ENCODE data around the gene ROR1. TPM values are rescaled to one million over a fixed set of nuclear protein-coding genes. Genes with fewer than 3 reads are reported as not detected.

ROR1 gene
- polyA plus RNA-seq, 6 donors from 2014 or later = 0.36 to 6.2 (median 1.3) TPM

- H3K4me1 Mint-ChIP-seq = no peaks in the 10 kb centered on the region
- ATAC-seq (ENCODE audit: low read depth in 2 of 2) (no peak), DNase-seq (no peak)
- no peaks in the 10 kb centered on the region for H3K27me3 Mint-ChIP-seq
- peaks cover 0 to 4% of the 10 kb centered on the region in 2 donors for H3K36me3 Mint-ChIP-seq
- H3K9me3 Mint-ChIP-seq = no peaks in the 10 kb centered on the region
- no peak overlapping the region for H3K27ac Mint-ChIP-seq
- H3K4me3 Mint-ChIP-seq = no peak overlapping the region
Observed at GRCh38 chr1:63987628-63988024, 213.8 kb downstream of the ROR1 start.

DNA sequence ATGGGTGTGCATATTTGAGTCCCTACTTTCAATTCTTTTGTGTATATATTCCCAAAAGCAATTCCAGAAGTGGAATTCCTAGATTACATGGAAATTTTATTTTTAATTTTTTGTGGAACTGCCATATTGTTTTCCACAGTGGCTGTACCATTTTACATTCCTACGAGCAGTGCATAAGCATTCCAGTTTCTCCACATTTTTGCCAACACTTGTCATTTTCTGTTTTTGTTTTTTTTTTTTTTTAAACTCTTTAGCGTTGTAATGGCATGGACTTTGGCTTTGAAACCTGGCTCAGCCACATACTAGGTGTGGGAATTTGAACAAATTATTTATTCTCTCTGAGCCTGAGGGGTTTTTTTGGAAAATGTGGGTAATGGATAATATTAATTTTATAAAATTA, 215.1 kb downstream of the ROR1 start:
- H3K4me1 Mint-ChIP-seq = no peaks in the 10 kb centered on the region
- H3K4me3 Mint-ChIP-seq = no peak overlapping the region

DNA sequence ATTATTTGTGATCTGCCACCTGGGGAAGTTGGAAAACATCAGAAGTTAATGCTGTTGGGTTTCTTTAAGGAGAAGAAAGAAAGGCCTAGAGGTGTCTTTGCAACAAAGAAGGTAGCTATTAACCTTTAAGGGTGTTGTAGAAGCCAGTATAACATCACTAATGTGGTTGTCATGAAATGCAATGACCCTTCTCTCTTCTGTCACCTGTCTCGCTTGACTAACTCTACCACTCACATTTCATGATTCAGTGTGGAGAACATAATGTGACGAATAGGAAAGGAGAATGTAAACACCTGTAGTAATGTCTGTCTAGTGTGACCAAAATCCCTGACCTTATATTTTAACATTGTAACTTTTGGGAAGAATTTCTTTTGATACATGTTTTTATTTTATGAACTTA, 217.9 kb downstream of the ROR1 start:
- Mint-ChIP-seq H3K27ac (no peak overlapping the region), H3K4me1 (no peaks in the 10 kb centered on the region), H3K27me3 (no peaks in the 10 kb centered on the region), H3K36me3 (peaks cover 0 to 4% of the 10 kb centered on the region in 2 donors), H3K4me3 (no peak overlapping the region), H3K9me3 (no peaks in the 10 kb centered on the region)
- no peak for DNase-seq
- no peak for ATAC-seq (ENCODE audit: low read depth in 2 of 2)

More for the DNA sequence above, 215.1 kb downstream of the ROR1 start:
- ATAC-seq (ENCODE audit: low read depth in 2 of 2) (no peak), DNase-seq (no peak)
- H3K36me3 Mint-ChIP-seq = peaks cover 0 to 4% of the 10 kb centered on the region in 2 donors
- no peaks in the 10 kb centered on the region for H3K27me3 Mint-ChIP-seq
- no peak overlapping the region for H3K27ac Mint-ChIP-seq
- no peaks in the 10 kb centered on the region for H3K9me3 Mint-ChIP-seq

GRCh38 chr1:64000021-64000420, 226.2 kb downstream of the ROR1 start:
- no peaks in the 10 kb centered on the region for H3K36me3 Mint-ChIP-seq
- H3K4me1 Mint-ChIP-seq = no peaks in the 10 kb centered on the region
- DNase-seq (no peak), ATAC-seq (ENCODE audit: low read depth in 2 of 2) (no peak)
- H3K27me3 Mint-ChIP-seq = no peaks in the 10 kb centered on the region
- no peak overlapping the region for H3K4me3 Mint-ChIP-seq
- H3K27ac Mint-ChIP-seq = no peak overlapping the region
- H3K9me3 Mint-ChIP-seq = peaks cover 0 to 7% (median 3%) of the 10 kb centered on the region in 7 donors

- DNase-seq = no peak
- H3K36me3 Mint-ChIP-seq = no peaks in the 10 kb centered on the region
- no peaks in the 10 kb centered on the region for H3K27me3 Mint-ChIP-seq
- H3K4me1 Mint-ChIP-seq = no peaks in the 10 kb centered on the region
- H3K27ac Mint-ChIP-seq = no peak overlapping the region
- ATAC-seq (ENCODE audit: low read depth in 2 of 2) = no peak
- peaks cover 0 to 7% (median 3%) of the 10 kb centered on the region in 7 donors for H3K9me3 Mint-ChIP-seq
- no peak overlapping the region for H3K4me3 Mint-ChIP-seq
Observed at GRCh38 chr1:64001038-64001437, 227.2 kb downstream of the ROR1 start.

- H3K4me1 Mint-ChIP-seq = peaks cover 0 to 6% (median 0%) of the 10 kb centered on the region in 3 donors
- no peak for ATAC-seq (ENCODE audit: low read depth in 2 of 2)
- no peak overlapping the region for H3K4me3 Mint-ChIP-seq
- no peaks in the 10 kb centered on the region for H3K27me3 Mint-ChIP-seq
- no peak overlapping the region for H3K27ac Mint-ChIP-seq
- no peaks in the 10 kb centered on the region for H3K36me3 Mint-ChIP-seq
- peaks cover 0 to 8% (median 3%) of the 10 kb centered on the region in 7 donors for H3K9me3 Mint-ChIP-seq
- no peak for DNase-seq
Observed at GRCh38 chr1:64004451-64005025, 230.7 kb downstream of the ROR1 start.

DNA sequence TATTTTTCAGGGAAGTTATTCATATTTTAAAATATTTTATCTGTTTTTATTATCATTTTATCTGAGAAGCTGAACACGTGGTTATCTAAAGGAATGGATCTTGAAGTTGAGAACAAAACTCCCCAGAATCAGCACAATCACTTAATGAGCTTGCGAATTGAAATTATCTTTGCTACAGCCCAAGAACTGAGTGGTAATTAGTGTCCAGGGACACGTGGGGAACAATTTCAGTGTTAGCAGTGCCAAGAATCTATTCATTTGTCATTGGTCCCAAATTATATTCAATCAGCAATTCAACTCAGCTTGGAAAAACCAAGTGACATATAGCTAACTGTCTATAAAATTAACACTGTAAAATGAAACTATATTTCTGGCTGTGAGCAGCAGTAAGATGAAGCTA, 232.0 kb downstream of the ROR1 start:
- Mint-ChIP-seq H3K4me1 (peaks cover 0 to 6% (median 0%) of the 10 kb centered on the region in 3 donors), H3K27ac (no peak overlapping the region), H3K36me3 (no peaks in the 10 kb centered on the region), H3K27me3 (no peaks in the 10 kb centered on the region), H3K4me3 (no peak overlapping the region), H3K9me3 (peaks cover 0 to 8% (median 4%) of the 10 kb centered on the region in 7 donors)
- ATAC-seq (ENCODE audit: low read depth in 2 of 2) (no peak), DNase-seq (no peak)

GRCh38 chr1:64006276-64007051, 232.6 kb downstream of the ROR1 start:
- Mint-ChIP-seq H3K36me3 (no peaks in the 10 kb centered on the region), H3K27ac (peak overlapping the region in 1 of 6 donors; percentile 9), H3K27me3 (no peaks in the 10 kb centered on the region), H3K4me3 (no peak overlapping the region), H3K4me1 (peaks cover 0 to 6% (median 0%) of the 10 kb centered on the region in 3 donors), H3K9me3 (peaks cover 0 to 8% (median 4%) of the 10 kb centered on the region in 7 donors)
- ATAC-seq (ENCODE audit: low read depth in 2 of 2) (no peak), DNase-seq (no peak)

- no peaks in the 10 kb centered on the region for H3K27me3 Mint-ChIP-seq
- no peak for DNase-seq
Observed at GRCh38 chr1:64010316-64010715, 236.5 kb downstream of the ROR1 start.

GRCh38 chr1:64013395-64013794, 239.6 kb downstream of the ROR1 start:
- ATAC-seq (ENCODE audit: low read depth in 2 of 2) (no peak), DNase-seq (no peak)
- H3K4me1 Mint-ChIP-seq = peaks cover 0 to 3% (median 0%) of the 10 kb centered on the region in 3 donors
- no peak overlapping the region for H3K4me3 Mint-ChIP-seq
- no peaks in the 10 kb centered on the region for H3K27me3 Mint-ChIP-seq
- no peaks in the 10 kb centered on the region for H3K36me3 Mint-ChIP-seq
- no peak overlapping the region for H3K27ac Mint-ChIP-seq
- peaks cover 0 to 8% (median 0%) of the 10 kb centered on the region in 7 donors for H3K9me3 Mint-ChIP-seq

More at GRCh38 chr1:64010316-64010715, 236.5 kb downstream of the ROR1 start:
- H3K36me3 Mint-ChIP-seq = no peaks in the 10 kb centered on the region
- no peak for ATAC-seq (ENCODE audit: low read depth in 2 of 2)
- H3K4me1 Mint-ChIP-seq = peaks cover 0 to 6% (median 0%) of the 10 kb centered on the region in 3 donors
- peaks cover 0 to 4% (median 0%) of the 10 kb centered on the region in 7 donors for H3K9me3 Mint-ChIP-seq
- H3K4me3 Mint-ChIP-seq = no peak overlapping the region
- H3K27ac Mint-ChIP-seq = no peak overlapping the region

- Mint-ChIP-seq H3K4me3 (peak overlapping the region in 5 of 8 donors; percentile 1 to 64 (median 28)), H3K4me1 (peaks cover 7 to 12% (median 8%) of the 10 kb centered on the region in 3 donors), H3K27ac (peak overlapping the region in 4 of 6 donors; percentile 10 to 70 (median 38)), H3K36me3 (peaks cover 0 to 5% of the 10 kb centered on the region in 2 donors), H3K27me3 (no peaks in the 10 kb centered on the region), H3K9me3 (peaks cover 0 to 5% (median 0%) of the 10 kb centered on the region in 7 donors)
- DNase-seq (peak; percentile 19), ATAC-seq (ENCODE audit: low read depth in 2 of 2) (peak; percentile 48 to 72)
Observed at GRCh38 chr1:64019818-64020217, 246.0 kb downstream of the ROR1 start.

DNA sequence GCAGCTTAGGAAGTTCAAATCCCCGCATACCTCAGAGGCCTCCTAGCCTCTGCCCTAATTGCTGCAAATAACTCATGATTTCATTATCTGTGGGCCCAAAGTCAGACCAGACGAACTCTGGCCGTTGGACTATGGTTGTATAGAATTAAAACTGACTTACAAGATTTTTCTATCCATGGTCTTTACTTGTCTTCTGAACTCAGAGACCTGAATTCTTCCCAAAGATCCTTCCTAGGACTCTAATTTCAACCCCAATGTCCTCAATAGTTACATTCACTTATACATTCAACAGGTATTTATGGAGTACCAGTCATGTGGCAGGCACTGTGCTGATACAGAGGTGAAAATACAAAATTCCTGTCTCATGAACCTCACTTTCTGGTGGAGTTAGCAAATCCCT, 247.2 kb downstream of the ROR1 start:
- Mint-ChIP-seq H3K9me3 (peaks cover 0 to 5% (median 0%) of the 10 kb centered on the region in 7 donors), H3K27ac (peak overlapping the region in 1 of 6 donors; percentile 28), H3K4me3 (peak overlapping the region in 1 of 8 donors; percentile 38), H3K4me1 (peaks cover 7 to 12% (median 8%) of the 10 kb centered on the region in 3 donors), H3K27me3 (no peaks in the 10 kb centered on the region), H3K36me3 (peaks cover 0 to 5% of the 10 kb centered on the region in 2 donors)
- DNase-seq (no peak), ATAC-seq (ENCODE audit: low read depth in 2 of 2) (no peak)

DNA sequence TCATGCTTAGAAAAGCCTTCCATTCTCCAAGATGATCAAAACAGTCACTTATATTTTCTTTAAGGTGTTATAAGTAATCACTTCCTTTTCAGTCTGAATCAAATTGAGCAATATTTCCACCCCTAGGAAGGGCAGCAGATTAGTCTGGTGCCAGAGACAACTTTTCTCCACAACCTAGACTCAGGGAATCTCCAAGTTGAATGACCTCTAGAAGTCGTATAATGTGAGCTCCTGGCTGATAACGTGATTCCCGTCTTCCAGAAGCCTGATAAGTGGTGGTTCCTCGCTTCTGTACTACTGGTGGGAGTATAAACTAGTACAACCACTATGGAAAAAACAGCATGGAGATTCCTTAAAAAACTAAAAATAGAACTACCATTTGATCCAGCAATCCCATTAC, 251.2 kb downstream of the ROR1 start:
- peaks cover 0 to under 1% of the 10 kb centered on the region in 2 donors for H3K36me3 Mint-ChIP-seq
- no peaks in the 10 kb centered on the region for H3K27me3 Mint-ChIP-seq
- peaks cover 0 to 1% (median under 1%) of the 10 kb centered on the region in 3 donors for H3K4me1 Mint-ChIP-seq
- peaks cover 0 to 8% (median 3%) of the 10 kb centered on the region in 7 donors for H3K9me3 Mint-ChIP-seq
- H3K27ac Mint-ChIP-seq = no peak overlapping the region
- ATAC-seq (ENCODE audit: low read depth in 2 of 2) = no peak
- no peak overlapping the region for H3K4me3 Mint-ChIP-seq
- DNase-seq = no peak

GRCh38 chr1:64029037-64029436, 255.2 kb downstream of the ROR1 start:
- Mint-ChIP-seq H3K27me3 (no peaks in the 10 kb centered on the region), H3K4me3 (no peak overlapping the region), H3K4me1 (no peaks in the 10 kb centered on the region), H3K27ac (no peak overlapping the region), H3K9me3 (peaks cover 0 to 8% (median 2%) of the 10 kb centered on the region in 7 donors), H3K36me3 (no peaks in the 10 kb centered on the region)
- DNase-seq = no peak
- no peak for ATAC-seq (ENCODE audit: low read depth in 2 of 2)
